Right lobe of liver (tissue), 4 donors: Measurements from ENCODE around the gene ELF2.
"Not testable (repeated sequence)": the region's sequence is repeated elsewhere in the genome, so short reads cannot be mapped to it uniquely, and the experiment has no call there.

Experiments
- CTCF ChIP-seq, 4 donors: fragments of 200-600 bp in 3 of 4; fragments of 450-650 bp in 1 of 4; IDR thresholded peaks; one replicate each; pipeline versions ENCODE4 v1.5.1 to v1.8.0; 2016 to 2022; ENCODE audit warnings: antibody characterized with exemption in 4 of 4, mild to moderate bottlenecking in 2 of 4
- POLR2A ChIP-seq: fragments of 450-650 bp; IDR thresholded peaks from one replicate; pipeline ENCODE4 v1.6.1; 2017; ENCODE audit warnings: antibody characterized with exemption, mild to moderate bottlenecking
- donor health status: DM: no; HTN: no; CAD: no.
- donor health status: DM: no; HTN: no; CAD: no.
- donor health status: DM: no; HTN: yes; CAD: no.

GRCh38 chr4:139021071-139021470 is 155.9 kb downstream of the ELF2 start:
- not testable (repeated sequence) for TF ChIP-seq CTCF (IDR thresholded peaks at IDR 0.05); POLR2A
